Measurements from ENCODE around the gene SMTN.
A peak's percentile ranks its signal among the peaks of the same experiment; 100 is the strongest.

- TF ChIP-seq POLR2A (IDR thresholded peaks at IDR 0.05) (peak; percentile 54), EP300 (IDR thresholded peaks at IDR 0.05) (no peak)
- TF ChIP-seq, protein P1, sequence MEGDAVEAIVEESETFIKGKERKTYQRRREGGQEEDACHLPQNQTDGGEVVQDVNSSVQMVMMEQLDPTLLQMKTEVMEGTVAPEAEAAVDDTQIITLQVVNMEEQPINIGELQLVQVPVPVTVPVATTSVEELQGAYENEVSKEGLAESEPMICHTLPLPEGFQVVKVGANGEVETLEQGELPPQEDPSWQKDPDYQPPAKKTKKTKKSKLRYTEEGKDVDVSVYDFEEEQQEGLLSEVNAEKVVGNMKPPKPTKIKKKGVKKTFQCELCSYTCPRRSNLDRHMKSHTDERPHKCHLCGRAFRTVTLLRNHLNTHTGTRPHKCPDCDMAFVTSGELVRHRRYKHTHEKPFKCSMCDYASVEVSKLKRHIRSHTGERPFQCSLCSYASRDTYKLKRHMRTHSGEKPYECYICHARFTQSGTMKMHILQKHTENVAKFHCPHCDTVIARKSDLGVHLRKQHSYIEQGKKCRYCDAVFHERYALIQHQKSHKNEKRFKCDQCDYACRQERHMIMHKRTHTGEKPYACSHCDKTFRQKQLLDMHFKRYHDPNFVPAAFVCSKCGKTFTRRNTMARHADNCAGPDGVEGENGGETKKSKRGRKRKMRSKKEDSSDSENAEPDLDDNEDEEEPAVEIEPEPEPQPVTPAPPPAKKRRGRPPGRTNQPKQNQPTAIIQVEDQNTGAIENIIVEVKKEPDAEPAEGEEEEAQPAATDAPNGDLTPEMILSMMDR (IDR thresholded peaks at IDR 0.05), result peak; percentile 89 to 96 (median 91)
Measured at GRCh38 chr22:31084811-31085492, 3.8 kb downstream of the SMTN start.
